HepG2 (cell line): Measurements from ENCODE around the gene BMERB1. TPM values are rescaled to one million over a fixed set of nuclear protein-coding genes. Genes with fewer than 3 reads are reported as not detected.
A peak's percentile ranks its signal among the peaks of the same experiment; 100 is the strongest.

Experiments used
- ATAC-seq: fragments of 200-7000 bp; cut with Tn5 transposase; 3 replicates; pipeline ENCODE4 v1.9.1; 2020; ENCODE audit warnings: mild to moderate bottlenecking, moderate library complexity
- BruUV-seq: library from RNA; stranded (reverse); fragments of 400-500 nt; replicated peaks from 2 replicates; lab custom pipeline; 2021; lab: Mats Ljungman, UMichigan
- CTCF ChIA-PET: fragments of 300-600 bp; formaldehyde crosslinking; extraction: SDS; loops from one replicate; lab custom pipeline; 2021; ENCODE audit warnings: low total read pairs, inconsistent platforms, low intra/inter-chr PET ratio; lab: Yijun Ruan, JAX
- POLR2A ChIA-PET: fragments of 350-600 bp; sonication (Branson Sonifier 250); formaldehyde crosslinking; loops from one replicate; lab custom pipeline; 2020; ENCODE audit warnings: antibody characterized with exemption, inconsistent platforms; lab: Yijun Ruan, JAX
- DNase-seq: peaks from one replicate; pipeline ENCODE4 v3.0.0-alpha.2; 2015; ENCODE audit warnings: low spot score
- FAIRE-seq: peaks from 3 replicates; lab custom pipeline; 2011; peaks lifted over from hg19 to GRCh38; lab: Jason Lieb, UNC
- H2AFZ ChIP-seq: one replicate; pipeline ENCODE4 v1.6.1; 2011; ENCODE audit warnings: low read length, inconsistent platforms
- H3K27ac ChIP-seq: fragments of 300-600 bp; 3 replicates; pipeline ENCODE4 v1.8.0; 2011; ENCODE audit warnings: mixed run types, mild to moderate bottlenecking, mixed read lengths, low read length, inconsistent platforms; ENCODE audit not compliant: insufficient read depth; ENCODE audit errors: extremely low read length
- H3K27me3 ChIP-seq, 2 experiments: fragments of 200-600 bp in 1 of 2; 2 replicates in 1 of 2; 3 replicates in 1 of 2; pipeline versions ENCODE4 v1.6.0 to v1.8.0; 2011; ENCODE audit warnings: low read length in 2 of 2, mild to moderate bottlenecking in 2 of 2, moderate library complexity in 2 of 2, inconsistent platforms in 1 of 2; ENCODE audit not compliant: insufficient read depth in 2 of 2, control insufficient read depth in 1 of 2
- H3K36me3 ChIP-seq, 2 experiments: fragments of 200-600 bp in 1 of 2; replicated peaks in 1 of 2; 2 replicates in 1 of 2; 3 replicates in 1 of 2; pipeline versions ENCODE4 v1.5.1 to v1.8.0; 2011; ENCODE audit warnings: low read length in 2 of 2, inconsistent platforms in 1 of 2; ENCODE audit not compliant: insufficient read depth in 2 of 2, control insufficient read depth in 1 of 2
- H3K4me1 ChIP-seq: 2 replicates; pipeline ENCODE4 v1.5.1; 2012; ENCODE audit warnings: low read length, inconsistent platforms; ENCODE audit not compliant: insufficient read depth
- H3K4me2 ChIP-seq: 2 replicates; pipeline ENCODE4 v1.6.0; 2011; ENCODE audit warnings: low read depth, low read length, inconsistent platforms
- H3K4me3 ChIP-seq, 3 experiments: fragments of 200-600 bp in 1 of 3; sonication (generic), shearing (Covaris generic) in 1 of 3; replicated peaks in 1 of 3; 2 replicates each; pipeline ENCODE4 v1.5.1; 2011 to 2016; ENCODE audit warnings: low read length in 3 of 3, inconsistent platforms in 2 of 3, low read depth in 2 of 3, mild to moderate bottlenecking in 2 of 3, control low read depth in 1 of 3, mixed read lengths in 1 of 3; ENCODE audit not compliant: insufficient read depth in 1 of 3
- H3K79me2 ChIP-seq: one replicate; pipeline ENCODE4 v1.6.1; 2011; ENCODE audit warnings: low read length, inconsistent platforms; ENCODE audit not compliant: insufficient read depth
- H3K9ac ChIP-seq: 2 replicates; pipeline ENCODE4 v1.6.0; 2011; ENCODE audit warnings: mild to moderate bottlenecking, low read depth, low read length, inconsistent platforms; ENCODE audit not compliant: insufficient read depth
- H3K9me3 ChIP-seq: 2 replicates; pipeline ENCODE4 v1.5.1; 2012; ENCODE audit warnings: mild to moderate bottlenecking, low read length
- H4K20me1 ChIP-seq: 2 replicates; pipeline ENCODE4 v1.6.0; 2011; ENCODE audit warnings: inconsistent platforms, mild to moderate bottlenecking, low read length, moderate library complexity; ENCODE audit not compliant: insufficient read depth
- EED ChIP-seq: sonication (generic); formaldehyde crosslinking; IDR thresholded peaks from 2 replicates; pipeline ENCODE4 v1.5.0; 2020; ENCODE audit warnings: mild to moderate bottlenecking, missing genetic modification reagents
- FOXC1 ChIP-seq: sonication (generic); formaldehyde crosslinking; IDR thresholded peaks from 2 replicates; pipeline ENCODE4 v1.8.0; 2022; ENCODE audit warnings: mild to moderate bottlenecking, missing genetic modification reagents, borderline replicate concordance
- FOXK2 ChIP-seq: fragments of 450-650 bp; IDR thresholded peaks from 2 replicates; pipeline ENCODE4 v1.6.1; 2016
- NR2F2 ChIP-seq: IDR thresholded peaks from 2 replicates; pipeline ENCODE4 v1.6.1; 2012; ENCODE audit warnings: low read depth, inconsistent platforms, borderline replicate concordance
- TMF1 ChIP-seq: sonication (generic); formaldehyde crosslinking; IDR thresholded peaks from 2 replicates; pipeline ENCODE4 v1.8.1; 2022; ENCODE audit warnings: low read depth, missing genetic modification reagents
- ZMAT3 ChIP-seq: sonication (generic); formaldehyde crosslinking; conservative IDR thresholded peaks from 2 replicates; pipeline ENCODE4 v1.7.0; 2021; ENCODE audit warnings: missing genetic modification reagents
- ZNF556 ChIP-seq: sonication (generic); formaldehyde crosslinking; IDR thresholded peaks from 2 replicates; pipeline ENCODE4 v1.4.0; 2020; ENCODE audit warnings: mild to moderate bottlenecking, missing genetic modification reagents, borderline replicate concordance
- ZNF746 ChIP-seq: sonication (generic); formaldehyde crosslinking; IDR thresholded peaks from 2 replicates; pipeline ENCODE4 v1.8.0; 2022; ENCODE audit warnings: mild to moderate bottlenecking, missing genetic modification reagents
- ZNF761 ChIP-seq: sonication (generic); formaldehyde crosslinking; conservative IDR thresholded peaks from 2 replicates; pipeline ENCODE4 v1.4.0; 2020; ENCODE audit warnings: mild to moderate bottlenecking, missing genetic modification reagents
- ZNF816 ChIP-seq: sonication (generic); formaldehyde crosslinking; IDR thresholded peaks from 2 replicates; pipeline ENCODE4 v1.8.0; 2022; ENCODE audit warnings: missing genetic modification reagents, mild to moderate bottlenecking, borderline replicate concordance
- ZNF879 ChIP-seq: sonication (generic); formaldehyde crosslinking; IDR thresholded peaks from 2 replicates; pipeline ENCODE4 v1.8.1; 2023; ENCODE audit warnings: missing genetic modification reagents
- WGBS: methylation state at CpG from one replicate; pipeline ENCODE4 v1.1.6; 2017; ENCODE audit warnings: low lambda C conversion rate; 5-methylcytosine and 5-hydroxymethylcytosine counted together
- in situ Hi-C: cut with HindIII; loops from 2 replicates; pipeline ENCODE4 v1.10.0; 2017; ENCODE audit warnings: low pct_unique_long_range_greater_than_20kb; ENCODE audit not compliant: extremely low pct_ligation_motif_present
- intact Hi-C: fragments of 100-400 bp; cut with micrococcal nuclease; formaldehyde crosslinking; loops from one replicate; pipeline ENCODE4 v1.10.0; 2022; ENCODE audit not compliant: unreplicated experiment
- polyA plus RNA-seq, 8 experiments: library from polyadenylated mRNA; depleted of rRNA in 3 of 8; stranded (reverse) in 7 of 8; unstranded in 1 of 8; fragments of >200 nt; fragmentation: Illumina TruSeq in 4 of 8; extraction: Trizol in 4 of 8; gene quantifications; 2 replicates each; pipeline versions ENCODE4 v1.2.1 to v1.2.3, GENCODE V29; 2011 to 2016; ENCODE audit warnings: low read depth in 4 of 8, missing spikeins in 1 of 8, mixed read lengths in 1 of 8; ENCODE audit not compliant: insufficient read depth in 1 of 8
- total RNA-seq, 5 experiments: library from RNA; depleted of rRNA; stranded (reverse); fragments of >200 nt; fragmentation: Illumina TruSeq; extraction: Trizol; gene quantifications; 2 replicates each; pipeline ENCODE4 v1.2.3, GENCODE V29; 2016; ENCODE audit warnings: low read depth in 1 of 5

Gene BMERB1
- total and polyA plus RNA-seq, 2 of the 13 experiments (the other 11 are each of a cell fraction or from before 2014, with no cell fraction given): 1.4 TPM

DNA sequence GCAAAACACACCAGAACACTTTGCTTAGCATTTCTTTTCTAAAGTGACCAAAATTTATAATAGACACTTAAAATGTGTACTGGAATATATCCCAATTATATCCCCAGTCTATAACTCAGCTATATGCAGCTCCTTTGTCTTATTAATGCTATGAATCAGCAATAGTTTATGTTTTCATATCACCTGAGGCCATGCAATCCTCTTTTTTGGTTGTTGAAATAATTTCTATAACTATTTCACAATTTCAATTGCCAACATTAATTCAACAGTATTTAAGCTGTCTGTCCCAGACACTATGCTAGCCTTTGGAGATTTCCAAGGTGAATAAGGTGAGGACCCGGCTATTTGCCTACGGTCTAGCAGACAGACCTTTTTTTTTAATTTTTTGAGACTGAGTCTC, 17.2 kb upstream of the BMERB1 start:
- intact Hi-C loops: no loop called here
- H3K79me2 ChIP-seq: no peaks in the 10 kb centered on the region
- CTCF ChIA-PET: no interaction called here
- H2AFZ ChIP-seq: no peak overlapping the region
- no peak for TF ChIP-seq ZMAT3 (CRISPR knock-in tag)
- TF ChIP-seq EED: no peak
- TF ChIP-seq ZNF761: no peak
- no peak for TF ChIP-seq ZNF816 (CRISPR knock-in tag)
- TF ChIP-seq ZNF556 (CRISPR knock-in tag): no peak
- no peak for TF ChIP-seq ZNF746 (CRISPR knock-in tag)
- no peak for TF ChIP-seq TMF1
- no peak for TF ChIP-seq ZNF879
- TF ChIP-seq FOXK2: no peak
- H3K36me3 ChIP-seq: no peaks in the 10 kb centered on the region
- DNase-seq: no peak
- in situ Hi-C loops: no loop called here
- no TSS peak for BruUV-seq
- WGBS: 44% methylated on average over 2 of the region's 2 CpGs
- H3K4me3 ChIP-seq: no peak overlapping the region
- no peak for FAIRE-seq
- H3K9me3 ChIP-seq: no peaks in the 10 kb centered on the region
- H3K4me1 ChIP-seq: peaks cover 21% of the 10 kb centered on the region
- ATAC-seq: no peak
- no peaks in the 10 kb centered on the region for H3K27me3 ChIP-seq
- no peaks in the 10 kb centered on the region for H4K20me1 ChIP-seq
- POLR2A ChIA-PET: no interaction called here
- no peak overlapping the region for H3K9ac ChIP-seq
- no peak overlapping the region for H3K27ac ChIP-seq
- no peak overlapping the region for H3K4me2 ChIP-seq

DNA sequence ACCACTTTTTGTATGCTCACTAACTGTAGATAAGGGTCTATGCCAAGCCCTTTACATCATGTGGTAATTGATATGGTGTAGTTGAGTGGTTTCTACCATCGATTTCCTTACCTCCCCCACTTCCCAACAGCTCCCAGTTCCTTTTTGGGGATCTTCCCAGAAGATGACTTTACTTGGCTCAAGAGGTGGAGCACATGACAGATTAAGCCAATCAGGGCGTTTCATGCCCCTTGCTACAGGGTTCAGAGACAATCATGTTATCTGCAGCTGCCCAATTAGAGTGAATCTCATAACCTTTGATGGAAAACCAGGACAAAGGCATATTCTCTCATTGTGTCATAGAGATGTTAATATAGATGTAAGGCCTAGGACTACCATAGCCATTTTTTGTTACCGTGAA, 16.2 kb upstream of the BMERB1 start:
- no peak for ATAC-seq
- ChIA-PET POLR2A (no interaction called here), CTCF (no interaction called here)
- H3K27me3 ChIP-seq: no peaks in the 10 kb centered on the region
- 47% methylated on average over 3 of the region's 3 CpGs for WGBS
- H3K9ac ChIP-seq: no peak overlapping the region
- BruUV-seq: no TSS peak
- H3K4me1 ChIP-seq: peaks cover 27% of the 10 kb centered on the region
- DNase-seq: no peak
- TF ChIP-seq FOXC1 (CRISPR knock-in tag) (0 out of 2 replicates have a peak, but pooled peaks have one; percentile 10), NR2F2 (no peak)
- H3K9me3 ChIP-seq: no peaks in the 10 kb centered on the region
- intact Hi-C loops (no loop called here), in situ Hi-C loops (no loop called here)
- no peaks in the 10 kb centered on the region for H3K79me2 ChIP-seq
- no peak overlapping the region for H2AFZ ChIP-seq
- H3K27ac ChIP-seq: no peak overlapping the region
- no peaks in the 10 kb centered on the region for H3K36me3 ChIP-seq
- H3K4me2 ChIP-seq: no peak overlapping the region
- H4K20me1 ChIP-seq: no peaks in the 10 kb centered on the region
- FAIRE-seq: no peak
- no peak overlapping the region for H3K4me3 ChIP-seq
